WTC11 (cell line): ENCODE data around the gene MAPK12. TPM values are rescaled to one million over a fixed set of nuclear protein-coding genes. Genes with fewer than 3 reads are reported as not detected.

Experiments used
- ATAC-seq: fragments of 200-7000 bp; cut with Tn5 transposase; 2 replicates; pipeline ENCODE4 v1.10.0; 2021; ENCODE audit warnings: mild to moderate bottlenecking, moderate library complexity
- CTCF ChIA-PET: fragments of 300-600 bp; sonication (Branson Sonifier 250); formaldehyde crosslinking; loops from one replicate; lab custom pipeline; 2021; ENCODE audit warnings: antibody characterized with exemption; lab: Charles Lee
- POLR2A ChIA-PET: fragments of 350-600 bp; sonication (Branson Sonifier 250); formaldehyde crosslinking; loops from one replicate; lab custom pipeline; 2021; ENCODE audit warnings: antibody characterized with exemption; lab: Charles Lee
- DNase-seq: peaks from one replicate; pipeline ENCODE4 v3.0.0; 2021; ENCODE audit warnings: low spot score
- H3K27ac Mint-ChIP-seq: 2 replicates; pipeline ENCODE4 v1.8.0; 2021; ENCODE audit warnings: mixed read lengths
- H3K27me3 Mint-ChIP-seq: 2 replicates; pipeline ENCODE4 v1.8.0; 2021; ENCODE audit warnings: low read depth, mild to moderate bottlenecking, moderate library complexity, mixed read lengths
- H3K36me3 Mint-ChIP-seq: 2 replicates; pipeline ENCODE4 v1.8.0; 2021; ENCODE audit warnings: mixed read lengths
- H3K4me1 Mint-ChIP-seq: 2 replicates; pipeline ENCODE4 v1.8.0; 2022; ENCODE audit warnings: mixed read lengths
- H3K4me3 Mint-ChIP-seq: 2 replicates; pipeline ENCODE4 v1.8.0; 2021; ENCODE audit warnings: mild to moderate bottlenecking, moderate library complexity, mixed read lengths
- H3K9me3 Mint-ChIP-seq: 2 replicates; pipeline ENCODE4 v1.8.0; 2021; ENCODE audit warnings: mixed read lengths
- ATF1 ChIP-seq: sonication (generic); formaldehyde crosslinking; IDR thresholded peaks from 2 replicates; pipeline ENCODE4 v1.8.1; 2023; ENCODE audit warnings: mild to moderate bottlenecking, moderate library complexity, missing genetic modification reagents
- CREM ChIP-seq: sonication (generic); formaldehyde crosslinking; IDR thresholded peaks from 2 replicates; pipeline ENCODE4 v1.8.1; 2022; ENCODE audit warnings: mild to moderate bottlenecking, missing genetic modification reagents, moderate library complexity
- CTCF ChIP-seq: fragments of 200-600 bp; IDR thresholded peaks from 2 replicates; pipeline ENCODE4 v1.8.0; 2022; ENCODE audit warnings: antibody characterized with exemption
- E2F1 ChIP-seq: sonication (generic); formaldehyde crosslinking; IDR thresholded peaks from 2 replicates; pipeline ENCODE4 v1.8.0; 2022; ENCODE audit warnings: mild to moderate bottlenecking, missing genetic modification reagents
- ELF4 ChIP-seq: sonication (generic); formaldehyde crosslinking; IDR thresholded peaks from 2 replicates; pipeline ENCODE4 v1.8.1; 2022; ENCODE audit warnings: low read depth, mild to moderate bottlenecking, moderate library complexity, missing genetic modification reagents
- ERG ChIP-seq: fragments of 250-450 bp; sonication (Bioruptor Pico); IDR thresholded peaks from 2 replicates; pipeline ENCODE4 v1.8.0; 2021; ENCODE audit warnings: mild to moderate bottlenecking
- GABPB1 ChIP-seq: sonication (generic); formaldehyde crosslinking; IDR thresholded peaks from 2 replicates; pipeline ENCODE4 v1.8.1; 2023; ENCODE audit warnings: mild to moderate bottlenecking, missing genetic modification reagents
- HMGA2 ChIP-seq: fragments of 250-450 bp; sonication (Bioruptor Pico); IDR thresholded peaks from 2 replicates; pipeline ENCODE4 v1.4.0; 2021; ENCODE audit warnings: mild to moderate bottlenecking, moderate library complexity
- HMGXB4 ChIP-seq: sonication (generic); formaldehyde crosslinking; IDR thresholded peaks from 2 replicates; pipeline ENCODE4 v1.8.1; 2023; ENCODE audit warnings: mild to moderate bottlenecking, moderate library complexity, missing genetic modification reagents
- SMAD4 ChIP-seq: sonication (generic); formaldehyde crosslinking; IDR thresholded peaks from 2 replicates; pipeline ENCODE4 v1.8.0; 2022; ENCODE audit warnings: mild to moderate bottlenecking, missing genetic modification reagents
- STAT6 ChIP-seq: sonication (generic); formaldehyde crosslinking; conservative IDR thresholded peaks from 2 replicates; pipeline ENCODE4 v1.8.1; 2023; ENCODE audit warnings: mild to moderate bottlenecking, low read depth, missing genetic modification reagents, moderate library complexity
- ZBTB21 ChIP-seq: sonication (generic); formaldehyde crosslinking; IDR thresholded peaks from 2 replicates; pipeline ENCODE4 v1.8.1; 2023; ENCODE audit warnings: mild to moderate bottlenecking, missing genetic modification reagents, borderline replicate concordance
- ZNF219 ChIP-seq: sonication (generic); formaldehyde crosslinking; IDR thresholded peaks from 2 replicates; pipeline ENCODE4 v1.8.0; 2023; ENCODE audit warnings: missing genetic modification reagents, mild to moderate bottlenecking, borderline replicate concordance
- ZNF263 ChIP-seq: sonication (generic); formaldehyde crosslinking; IDR thresholded peaks from 2 replicates; pipeline ENCODE4 v1.8.1; 2022; ENCODE audit warnings: low read depth, mild to moderate bottlenecking, moderate library complexity, missing genetic modification reagents
- ZNF317 ChIP-seq: sonication (generic); formaldehyde crosslinking; IDR thresholded peaks from 2 replicates; pipeline ENCODE4 v1.8.1; 2023; ENCODE audit warnings: low read depth, mild to moderate bottlenecking, moderate library complexity, missing genetic modification reagents, borderline replicate concordance
- ZNF396 ChIP-seq: fragments of 250-450 bp; sonication (Bioruptor Pico); IDR thresholded peaks from 2 replicates; pipeline ENCODE4 v1.8.0; 2021; ENCODE audit warnings: mild to moderate bottlenecking, moderate library complexity, borderline replicate concordance
- ZSCAN18 ChIP-seq: fragments of 250-450 bp; sonication (Bioruptor Pico); IDR thresholded peaks from 2 replicates; pipeline ENCODE4 v2.1.2; 2022; ENCODE audit warnings: mild to moderate bottlenecking, moderate library complexity
- total RNA-seq: library from RNA; stranded (reverse); gene quantifications from 3 replicates; pipeline ENCODE4 v1.2.3, GENCODE V29; 2021

MAPK12 gene
- total RNA-seq, 1 experiment from 2014 or later: 31.0 TPM

GRCh38 chr22:50217543-50218152, 43.8 kb downstream of the MAPK12 start (continued):
- TF ChIP-seq ERG (CRISPR knock-in tag): no peak
- no peak for TF ChIP-seq ZNF317
- no peak for TF ChIP-seq ELF4
- no peak for TF ChIP-seq HMGXB4 (CRISPR knock-in tag)

- H3K27ac Mint-ChIP-seq: no peak overlapping the region
- ChIA-PET CTCF (no interaction called here), POLR2A (no interaction called here)
- H3K9me3 Mint-ChIP-seq: no peaks in the 10 kb centered on the region
- ATAC-seq (no peak), DNase-seq (no peak)
- no peak for TF ChIP-seq ZNF219
- TF ChIP-seq SMAD4 (CRISPR knock-in tag): no peak
- TF ChIP-seq CREM (CRISPR knock-in tag): no peak
- no peak for TF ChIP-seq STAT6 (CRISPR knock-in tag)
- TF ChIP-seq ATF1: no peak
- TF ChIP-seq E2F1: no peak
- TF ChIP-seq CTCF: no peak
- H3K27me3 Mint-ChIP-seq: no peaks in the 10 kb centered on the region
- H3K4me3 Mint-ChIP-seq: no peak overlapping the region
- H3K36me3 Mint-ChIP-seq: peaks cover 51% of the 10 kb centered on the region
- H3K4me1 Mint-ChIP-seq: peaks cover 5% of the 10 kb centered on the region; the same call in 1 of the 2 replicates
Observed at GRCh38 chr22:50216684-50217520, 44.6 kb downstream of the MAPK12 start.

GRCh38 chr22:50216055-50216683, 45.3 kb downstream of the MAPK12 start:
- DNase-seq (no peak), ATAC-seq (no peak)
- 0 out of 2 replicates have a peak, but pooled peaks have one; percentile 17 for TF ChIP-seq ZNF317
- no peak for TF ChIP-seq ZNF396 (CRISPR knock-in tag)
- TF ChIP-seq ZSCAN18 (CRISPR knock-in tag): no peak
- TF ChIP-seq ZNF263 (CRISPR knock-in tag): no peak
- no peak for TF ChIP-seq HMGA2
- TF ChIP-seq ZBTB21 (CRISPR knock-in tag): no peak
- TF ChIP-seq GABPB1 (CRISPR knock-in tag): no peak
- TF ChIP-seq ATF1: no peak
- no peak overlapping the region for H3K27ac Mint-ChIP-seq
- no peak overlapping the region for H3K4me3 Mint-ChIP-seq
- peaks cover 5% of the 10 kb centered on the region; the same call in 1 of the 2 replicates for H3K4me1 Mint-ChIP-seq
- H3K36me3 Mint-ChIP-seq: peaks cover 53% of the 10 kb centered on the region
- ChIA-PET POLR2A (no interaction called here), CTCF (no interaction called here)
- no peaks in the 10 kb centered on the region for H3K27me3 Mint-ChIP-seq
- no peaks in the 10 kb centered on the region for H3K9me3 Mint-ChIP-seq
